Liver (tissue), 9 donors: Measurements from ENCODE around the gene TBX1. TPM values are rescaled to one million over a fixed set of nuclear protein-coding genes. Genes with fewer than 3 reads are reported as not detected.

Experiments used
- DNase-seq: peaks from one replicate; pipeline ENCODE4 v3.0.0-alpha.2; 2017; ENCODE audit warnings: low spot score
- H3K27ac ChIP-seq, 2 donors: one replicate each; pipeline ENCODE4 v1.7.0; 2013; ENCODE audit warnings: inconsistent platforms in 2 of 2, low read length in 2 of 2, control low read depth in 1 of 2, low read depth in 1 of 2, mild to moderate bottlenecking in 1 of 2
- H3K27me3 ChIP-seq, 4 donors: one replicate each; pipeline versions ENCODE4 v1.6.1 to v1.7.0; 2013; ENCODE audit warnings: low read length in 3 of 4, inconsistent platforms in 1 of 4, mild to moderate bottlenecking in 1 of 4, moderate library complexity in 1 of 4; ENCODE audit not compliant: control insufficient read depth in 4 of 4, insufficient read depth in 4 of 4
- H3K36me3 ChIP-seq, 4 donors: one replicate each; pipeline versions ENCODE4 v1.6.1 to v1.7.0; 2013; ENCODE audit warnings: low read length in 3 of 4, mild to moderate bottlenecking in 3 of 4, low read depth in 1 of 4, moderate library complexity in 1 of 4; ENCODE audit not compliant: control insufficient read depth in 4 of 4, insufficient read depth in 3 of 4
- H3K4me1 ChIP-seq, 4 donors: one replicate each; pipeline versions ENCODE4 v1.6.1 to v1.7.0; 2013; ENCODE audit warnings: low read length in 3 of 4, mild to moderate bottlenecking in 3 of 4, moderate library complexity in 1 of 4; ENCODE audit not compliant: control insufficient read depth in 4 of 4, insufficient read depth in 4 of 4
- H3K4me3 ChIP-seq, 3 donors: one replicate each; pipeline versions ENCODE4 v1.6.1 to v1.7.0; 2013; ENCODE audit warnings: low read length in 3 of 3, control low read depth in 1 of 3, low read depth in 1 of 3, mild to moderate bottlenecking in 1 of 3
- H3K9ac ChIP-seq, 2 donors: one replicate each; pipeline ENCODE4 v1.7.0; 2013; ENCODE audit warnings: low read length in 2 of 2, mild to moderate bottlenecking in 2 of 2, moderate library complexity in 2 of 2, control low read depth in 1 of 2, low read depth in 1 of 2
- H3K9me3 ChIP-seq, 4 donors: one replicate each; pipeline versions ENCODE4 v1.6.1 to v1.7.0; 2013; ENCODE audit warnings: low read length in 3 of 4; ENCODE audit not compliant: control insufficient read depth in 4 of 4
- ATF3 ChIP-seq: IDR thresholded peaks from 2 replicates; pipeline ENCODE4 v1.6.1; 2016; ENCODE audit warnings: antibody characterized with exemption
- CTCF ChIP-seq: fragments of 150-350 bp; IDR thresholded peaks from 2 replicates; pipeline ENCODE4 v1.5.1; 2017; ENCODE audit warnings: improper control_type of control experiment, low read depth, low read length; ENCODE audit not compliant: missing input control
- EGR1 ChIP-seq, 2 donors: IDR thresholded peaks; 2 replicates each; pipeline ENCODE4 v1.6.1; 2016 to 2018; ENCODE audit warnings: antibody characterized with exemption in 2 of 2, low read depth in 2 of 2
- FOXA1 ChIP-seq: IDR thresholded peaks from 2 replicates; pipeline ENCODE4 v1.6.1; 2016; ENCODE audit warnings: antibody characterized with exemption
- FOXA2 ChIP-seq: IDR thresholded peaks from 2 replicates; pipeline ENCODE4 v1.6.1; 2016; ENCODE audit warnings: antibody characterized with exemption
- GABPA ChIP-seq, 2 donors: IDR thresholded peaks in 1 of 2; conservative IDR thresholded peaks in 1 of 2; 2 replicates each; pipeline ENCODE4 v1.6.1; 2016; ENCODE audit warnings: antibody characterized with exemption in 2 of 2, mild to moderate bottlenecking in 1 of 2, moderate library complexity in 1 of 2
- HNF4A ChIP-seq, 2 donors: conservative IDR thresholded peaks; 2 replicates each; pipeline ENCODE4 v1.6.1; 2016; ENCODE audit warnings: antibody characterized with exemption in 2 of 2, mild to moderate bottlenecking in 2 of 2
- HNF4G ChIP-seq: IDR thresholded peaks from 2 replicates; pipeline ENCODE4 v1.6.1; 2016; ENCODE audit warnings: antibody characterized with exemption
- JUND ChIP-seq, 2 donors: IDR thresholded peaks; 2 replicates each; pipeline ENCODE4 v1.6.1; 2016; ENCODE audit warnings: antibody characterized with exemption in 2 of 2
- MAX ChIP-seq: IDR thresholded peaks from 2 replicates; pipeline ENCODE4 v1.6.1; 2016; ENCODE audit warnings: antibody characterized with exemption
- NR2F2 ChIP-seq: IDR thresholded peaks from 2 replicates; pipeline ENCODE4 v1.6.1; 2016; ENCODE audit warnings: antibody characterized with exemption
- RAD21 ChIP-seq, 2 donors: IDR thresholded peaks; 2 replicates each; pipeline ENCODE4 v1.6.1; 2016; ENCODE audit warnings: antibody characterized with exemption in 2 of 2, mild to moderate bottlenecking in 2 of 2
- RXRA ChIP-seq, 2 donors: IDR thresholded peaks; 2 replicates each; pipeline ENCODE4 v1.6.1; 2017 to 2018; ENCODE audit warnings: antibody characterized with exemption in 2 of 2, mild to moderate bottlenecking in 1 of 2
- SP1 ChIP-seq: IDR thresholded peaks from 2 replicates; pipeline ENCODE4 v1.6.1; 2018; ENCODE audit warnings: antibody characterized with exemption, mild to moderate bottlenecking
- TAF1 ChIP-seq: conservative IDR thresholded peaks from 2 replicates; pipeline ENCODE4 v1.6.1; 2016; ENCODE audit warnings: antibody characterized with exemption, mild to moderate bottlenecking
- YY1 ChIP-seq: IDR thresholded peaks from 2 replicates; pipeline ENCODE4 v1.6.1; 2016; ENCODE audit warnings: antibody characterized with exemption, mild to moderate bottlenecking
- ZBTB33 ChIP-seq: IDR thresholded peaks from 2 replicates; pipeline ENCODE4 v1.6.1; 2016; ENCODE audit warnings: antibody characterized with exemption
- WGBS: extraction: QIAGEN DNeasy Blood & Tissue Kit; methylation state at CpG from one replicate; pipeline ENCODE4 v1.1.7; 2013; 5-methylcytosine and 5-hydroxymethylcytosine counted together
- polyA plus RNA-seq, 2 donors: library from polyadenylated mRNA; stranded (reverse) in 1 of 2; unstranded in 1 of 2; fragments of 200-250 nt in 1 of 2; fragments of >200 nt in 1 of 2; fragmentation: Nextera tagmentation in 1 of 2; extraction: Ambion mirVana in 1 of 2; gene quantifications; one replicate each; pipeline versions ENCODE4 v1.2.1 to v1.2.3, GENCODE V29; 2013 to 2015
- total RNA-seq, 2 donors: library from RNA; depleted of rRNA; stranded (reverse); fragments of >200 nt; gene quantifications; one replicate each; pipeline ENCODE4 v1.2.3, GENCODE V29; 2014
- TF ChIP-seq, protein P1 (sequence below): IDR thresholded peaks from 2 replicates; pipeline ENCODE4 v1.6.1; 2016; ENCODE audit warnings: antibody characterized with exemption, mild to moderate bottlenecking
- donor health status: healthy.
- donor health status: healthy.
- donor health status: healthy.
- donor health status: healthy.
- donor health status: healthy.

TBX1 gene
- total and polyA plus RNA-seq, 4 donors = 0.17 to 0.18 TPM; not detected in 2

GRCh38 chr22:19718456-19719049, 42.0 kb upstream of the TBX1 start (continued):
- TF ChIP-seq ZBTB33 = no peak
- no peak for TF ChIP-seq JUND (IDR thresholded peaks at IDR 0.05)
- TF ChIP-seq FOXA2 = no peak
- TF ChIP-seq RXRA (IDR thresholded peaks at IDR 0.05) = no peak
- TF ChIP-seq HNF4A (conservative IDR thresholded peaks at IDR 0.05) = no peak
- TF ChIP-seq YY1 = no peak
- no peak for TF ChIP-seq FOXA1
- TF ChIP-seq CTCF = no peak

DNA sequence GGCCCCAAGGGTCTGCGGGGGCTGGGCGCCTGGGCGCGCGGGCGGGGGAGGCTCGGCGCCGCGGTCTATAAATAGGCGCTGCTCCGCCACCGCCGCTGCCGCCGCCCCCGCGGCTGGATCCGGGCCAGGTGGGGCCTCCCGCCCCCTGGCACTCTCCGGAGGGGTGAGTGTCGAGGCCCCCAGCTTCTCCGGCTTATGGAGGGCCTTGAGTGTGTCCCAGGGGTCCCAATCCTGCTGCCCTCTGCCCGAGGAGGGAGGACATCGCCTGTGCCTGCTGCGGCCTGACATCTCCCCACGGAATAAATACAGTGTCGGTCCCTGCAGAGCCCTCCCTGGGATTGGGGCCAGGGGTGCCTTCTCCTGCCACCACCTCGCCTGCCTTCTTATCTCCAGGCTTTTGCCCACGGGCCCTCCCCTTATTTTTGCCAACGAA, 41.5 kb upstream of the TBX1 start:
- Histone ChIP-seq H3K9ac (no peak overlapping the region), H3K4me3 (peak overlapping the region in 1 of 3 donors; percentile 61), H3K36me3 (no peaks in the 10 kb centered on the region), H3K9me3 (no peaks in the 10 kb centered on the region), H3K4me1 (peaks cover 19 to 40% (median 29%) of the 10 kb centered on the region in 4 donors), H3K27ac (no peak overlapping the region), H3K27me3 (peaks cover 0 to 8% (median 3%) of the 10 kb centered on the region in 4 donors)
- 23% methylated on average over 31 of the region's 31 CpGs for WGBS
- TF ChIP-seq ZBTB33 = no peak
- TF ChIP-seq TAF1 = no peak
- no peak for TF ChIP-seq HNF4G
- TF ChIP-seq RAD21 (IDR thresholded peaks at IDR 0.05) = no peak
- TF ChIP-seq RXRA (IDR thresholded peaks at IDR 0.05) = no peak
- TF ChIP-seq NR2F2 = no peak
- no peak for TF ChIP-seq EGR1 (IDR thresholded peaks at IDR 0.05; ENCODE audit: low read depth in 2 of 2)
- no peak for TF ChIP-seq JUND (IDR thresholded peaks at IDR 0.05)
- TF ChIP-seq YY1 = no peak
- TF ChIP-seq FOXA1 = no peak
- TF ChIP-seq SP1 = no peak
- no peak for TF ChIP-seq CTCF
- no peak for TF ChIP-seq HNF4A (conservative IDR thresholded peaks at IDR 0.05)
- no peak for TF ChIP-seq ATF3
- no peak for TF ChIP-seq GABPA (IDR thresholded peaks at IDR 0.05 in 1 of 2, conservative IDR thresholded peaks at IDR 0.05 in 1 of 2)
- TF ChIP-seq FOXA2 = no peak
- TF ChIP-seq MAX = no peak
- TF ChIP-seq, protein P1, sequence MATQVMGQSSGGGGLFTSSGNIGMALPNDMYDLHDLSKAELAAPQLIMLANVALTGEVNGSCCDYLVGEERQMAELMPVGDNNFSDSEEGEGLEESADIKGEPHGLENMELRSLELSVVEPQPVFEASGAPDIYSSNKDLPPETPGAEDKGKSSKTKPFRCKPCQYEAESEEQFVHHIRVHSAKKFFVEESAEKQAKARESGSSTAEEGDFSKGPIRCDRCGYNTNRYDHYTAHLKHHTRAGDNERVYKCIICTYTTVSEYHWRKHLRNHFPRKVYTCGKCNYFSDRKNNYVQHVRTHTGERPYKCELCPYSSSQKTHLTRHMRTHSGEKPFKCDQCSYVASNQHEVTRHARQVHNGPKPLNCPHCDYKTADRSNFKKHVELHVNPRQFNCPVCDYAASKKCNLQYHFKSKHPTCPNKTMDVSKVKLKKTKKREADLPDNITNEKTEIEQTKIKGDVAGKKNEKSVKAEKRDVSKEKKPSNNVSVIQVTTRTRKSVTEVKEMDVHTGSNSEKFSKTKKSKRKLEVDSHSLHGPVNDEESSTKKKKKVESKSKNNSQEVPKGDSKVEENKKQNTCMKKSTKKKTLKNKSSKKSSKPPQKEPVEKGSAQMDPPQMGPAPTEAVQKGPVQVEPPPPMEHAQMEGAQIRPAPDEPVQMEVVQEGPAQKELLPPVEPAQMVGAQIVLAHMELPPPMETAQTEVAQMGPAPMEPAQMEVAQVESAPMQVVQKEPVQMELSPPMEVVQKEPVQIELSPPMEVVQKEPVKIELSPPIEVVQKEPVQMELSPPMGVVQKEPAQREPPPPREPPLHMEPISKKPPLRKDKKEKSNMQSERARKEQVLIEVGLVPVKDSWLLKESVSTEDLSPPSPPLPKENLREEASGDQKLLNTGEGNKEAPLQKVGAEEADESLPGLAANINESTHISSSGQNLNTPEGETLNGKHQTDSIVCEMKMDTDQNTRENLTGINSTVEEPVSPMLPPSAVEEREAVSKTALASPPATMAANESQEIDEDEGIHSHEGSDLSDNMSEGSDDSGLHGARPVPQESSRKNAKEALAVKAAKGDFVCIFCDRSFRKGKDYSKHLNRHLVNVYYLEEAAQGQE = no peak
- no peak for DNase-seq
